ENCODE measurements around the gene CYP2D6.
"Not testable (repeated sequence)": the region's sequence is repeated elsewhere in the genome, so short reads cannot be mapped to it uniquely, and the experiment has no call there.

CYP2D6 gene

DNA sequence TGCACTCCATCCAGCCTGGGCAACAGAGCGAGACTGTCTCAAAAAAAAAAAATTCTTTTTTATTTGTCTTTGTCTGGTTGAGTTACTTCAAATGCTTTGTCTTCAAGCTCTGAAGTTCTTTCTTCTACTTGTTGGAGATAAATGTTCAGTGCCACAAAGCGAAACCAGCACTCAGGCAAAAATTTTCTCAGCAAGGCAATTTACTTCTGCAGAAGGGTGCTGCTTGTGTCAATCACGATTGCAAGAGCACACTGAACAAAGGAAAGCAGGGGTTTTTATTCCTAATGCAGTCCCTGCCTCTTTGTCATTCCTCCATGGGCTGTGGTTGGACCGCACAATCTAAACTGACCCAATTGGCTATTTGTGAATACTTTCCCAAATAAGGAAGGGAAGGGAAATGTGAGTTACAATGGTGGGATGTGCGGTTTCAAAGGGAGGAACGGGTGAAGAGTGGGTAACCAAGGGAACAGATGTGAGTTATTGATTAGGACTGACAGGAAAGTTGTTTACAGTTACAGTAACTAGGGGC lies 26.2 kb downstream of the CYP2D6 start:
- DNase-seq (ENCODE audit: low spot score in 2 of 2); H3K27ac Mint-ChIP-seq; H3K4me3 Mint-ChIP-seq; H3K27me3 Mint-ChIP-seq; ATAC-seq (ENCODE audit: low read depth); H3K4me1 Mint-ChIP-seq: not testable (repeated sequence)
- Mint-ChIP-seq H3K36me3 (peaks cover 24% of the 10 kb centered on the region), H3K9me3 (peaks cover 11% of the 10 kb centered on the region)

DNA sequence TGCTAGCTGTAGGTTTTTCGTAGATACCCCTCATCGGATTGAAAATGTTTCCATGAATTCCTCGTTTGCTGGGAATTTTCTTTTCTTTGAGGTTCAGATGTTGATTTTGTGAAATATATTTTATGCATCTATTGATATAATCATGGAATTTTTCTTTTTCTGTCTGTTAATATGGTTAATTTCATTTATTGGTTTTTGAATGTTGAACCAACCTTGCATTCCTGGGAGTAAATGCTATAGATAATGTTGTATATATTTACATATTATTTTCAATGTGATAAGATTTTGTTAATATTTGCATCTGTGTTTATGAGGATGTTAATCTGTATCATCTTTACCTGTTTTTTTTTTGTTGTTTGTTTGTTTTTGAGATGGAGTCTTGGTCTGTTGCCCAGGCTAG lies 29.4 kb downstream of the CYP2D6 start:
- DNase-seq (ENCODE audit: low spot score in 2 of 2) (no peak), ATAC-seq (ENCODE audit: low read depth) (no peak)
- Mint-ChIP-seq H3K4me3 (no peak overlapping the region), H3K9me3 (peaks cover 12% of the 10 kb centered on the region), H3K27ac (no peak overlapping the region), H3K36me3 (peaks cover 30% of the 10 kb centered on the region), H3K27me3 (no peaks in the 10 kb centered on the region), H3K4me1 (no peaks in the 10 kb centered on the region)

DNA sequence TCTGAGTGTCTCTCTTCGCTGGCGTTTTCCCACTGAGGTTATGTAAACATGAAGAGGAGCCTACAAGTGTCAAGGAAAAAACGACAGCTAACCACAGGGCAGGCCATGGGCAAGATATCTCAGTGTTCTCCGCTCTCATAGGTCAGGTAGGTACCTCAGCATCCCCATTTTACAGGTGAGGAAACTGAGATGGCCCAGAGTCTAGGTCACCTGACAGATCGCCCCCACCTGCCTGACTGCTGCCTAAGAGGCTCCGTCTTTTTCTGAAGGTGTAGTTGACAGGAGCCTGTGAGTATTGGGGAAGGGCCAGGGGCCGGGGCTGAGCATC lies 39.2 kb downstream of the CYP2D6 start:
- peak overlapping the region; percentile 96 for H3K4me3 Mint-ChIP-seq
- peaks cover 3% of the 10 kb centered on the region for H3K36me3 Mint-ChIP-seq
- H3K27ac Mint-ChIP-seq = peak overlapping the region; percentile 95
- no peak for DNase-seq (ENCODE audit: low spot score in 2 of 2)
- no peak for ATAC-seq (ENCODE audit: low read depth)
- peaks cover 16% of the 10 kb centered on the region for H3K4me1 Mint-ChIP-seq
- no peaks in the 10 kb centered on the region for H3K27me3 Mint-ChIP-seq
- no peaks in the 10 kb centered on the region for H3K9me3 Mint-ChIP-seq

DNA sequence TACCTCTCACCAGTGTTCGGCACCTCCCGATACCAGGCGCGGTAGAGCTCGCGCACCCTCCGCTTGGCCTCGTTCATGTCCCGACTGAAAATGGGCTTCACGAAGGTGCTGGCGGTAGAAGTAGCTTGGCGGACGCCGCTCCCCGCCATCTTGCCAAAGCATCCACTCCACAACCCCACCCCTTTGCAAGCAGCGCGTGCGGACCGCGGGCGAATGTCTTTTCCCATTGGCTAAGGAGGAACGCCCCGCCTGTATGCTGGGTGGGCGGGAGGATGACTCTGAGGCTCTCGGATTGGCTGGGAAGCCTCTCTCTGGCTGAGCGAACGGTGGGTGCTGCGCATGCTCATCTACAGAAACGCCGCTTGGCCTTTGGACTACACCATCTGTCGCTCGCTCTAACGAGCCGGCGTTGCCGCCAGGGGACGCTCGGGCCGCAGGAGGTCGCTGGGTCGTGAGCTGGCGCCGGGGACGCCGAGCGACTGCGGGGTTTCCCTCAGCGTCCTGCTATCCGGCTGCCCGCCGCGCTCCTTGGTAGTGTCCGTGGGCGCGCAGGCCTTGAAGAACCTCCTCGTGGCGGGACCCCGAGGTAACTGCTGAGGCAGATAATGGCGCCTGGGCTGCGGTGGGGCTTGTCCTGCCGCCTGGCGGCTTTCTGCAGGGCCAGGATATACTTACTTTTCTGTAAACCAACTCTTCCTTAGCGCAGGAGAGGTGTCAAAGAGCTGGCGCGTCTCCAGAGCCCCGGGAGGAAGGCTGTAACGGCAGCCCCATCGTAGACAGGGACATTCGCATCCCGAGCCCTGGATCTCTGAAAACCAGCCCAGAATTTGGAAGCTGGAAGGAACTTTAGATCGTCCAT lies 39.8 kb downstream of the CYP2D6 start, which contains the start of gene NDUFA6:
Gene NDUFA6, minus strand, starts transcription at position 177 of the 859 bp plus-strand sequence. Its CDS starts 28 bp downstream, at position 149.
- H3K27me3 Mint-ChIP-seq = no peaks in the 10 kb centered on the region
- DNase-seq (ENCODE audit: low spot score in 2 of 2) (peak; percentile 96 to 97), ATAC-seq (ENCODE audit: low read depth) (peak; percentile 83)
- H3K4me1 Mint-ChIP-seq = peaks cover 16% of the 10 kb centered on the region
- H3K4me3 Mint-ChIP-seq = peak within 1 kb of the TSS; percentile 96
- peaks cover 4% of the 10 kb centered on the region for H3K36me3 Mint-ChIP-seq
- H3K9me3 Mint-ChIP-seq = no peaks in the 10 kb centered on the region
- H3K27ac Mint-ChIP-seq = peak within 1 kb of the TSS; percentile 95

DNA sequence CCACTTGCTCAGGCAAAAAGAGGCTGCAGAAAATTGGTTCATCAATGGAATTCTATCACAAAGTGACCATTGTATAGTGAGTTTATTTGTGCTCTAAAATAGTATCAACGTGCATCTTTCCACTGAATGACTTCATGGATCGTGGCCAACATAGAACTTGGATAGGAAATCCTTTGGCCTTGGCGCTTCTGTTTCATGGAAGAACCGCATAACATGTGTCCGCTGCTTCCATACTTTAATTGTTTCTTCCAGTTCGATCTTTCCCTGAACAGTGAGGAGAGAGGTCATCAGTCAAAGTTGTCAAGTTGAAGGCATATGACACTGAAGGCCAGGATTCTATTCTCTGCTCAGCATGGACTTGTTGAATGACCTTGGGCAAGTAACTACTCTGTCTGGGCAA lies 44.6 kb downstream of the CYP2D6 start:
- ATAC-seq (ENCODE audit: low read depth) (no peak), DNase-seq (ENCODE audit: low spot score in 2 of 2) (no peak)
- H3K36me3 Mint-ChIP-seq = peaks cover 18% of the 10 kb centered on the region
- no peaks in the 10 kb centered on the region for H3K9me3 Mint-ChIP-seq
- H3K4me3 Mint-ChIP-seq = no peak overlapping the region
- no peaks in the 10 kb centered on the region for H3K27me3 Mint-ChIP-seq
- H3K27ac Mint-ChIP-seq = no peak overlapping the region
- peaks cover 16% of the 10 kb centered on the region for H3K4me1 Mint-ChIP-seq

DNA sequence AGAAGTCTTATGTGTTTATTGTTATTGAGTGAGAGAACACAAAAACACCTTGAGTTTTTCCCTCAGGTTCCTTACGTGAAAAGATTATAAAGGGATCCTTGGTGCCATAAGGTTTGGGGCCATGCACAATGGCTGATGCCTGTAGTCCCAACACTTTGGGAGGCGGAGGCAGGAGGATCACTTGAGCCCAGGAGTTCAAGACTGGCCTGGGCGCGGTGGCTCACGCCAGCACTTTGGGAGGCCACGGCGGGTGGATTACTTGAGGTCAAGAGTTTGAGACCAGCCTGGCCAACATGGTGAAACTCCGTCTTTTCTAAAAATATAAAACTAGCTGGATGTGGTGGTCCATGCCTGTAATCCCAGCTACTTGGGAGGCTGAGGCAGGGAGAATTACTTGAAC lies 45.7 kb downstream of the CYP2D6 start:
- Mint-ChIP-seq H3K27me3 (no peaks in the 10 kb centered on the region), H3K36me3 (peaks cover 18% of the 10 kb centered on the region), H3K4me3 (no peak overlapping the region)

DNA sequence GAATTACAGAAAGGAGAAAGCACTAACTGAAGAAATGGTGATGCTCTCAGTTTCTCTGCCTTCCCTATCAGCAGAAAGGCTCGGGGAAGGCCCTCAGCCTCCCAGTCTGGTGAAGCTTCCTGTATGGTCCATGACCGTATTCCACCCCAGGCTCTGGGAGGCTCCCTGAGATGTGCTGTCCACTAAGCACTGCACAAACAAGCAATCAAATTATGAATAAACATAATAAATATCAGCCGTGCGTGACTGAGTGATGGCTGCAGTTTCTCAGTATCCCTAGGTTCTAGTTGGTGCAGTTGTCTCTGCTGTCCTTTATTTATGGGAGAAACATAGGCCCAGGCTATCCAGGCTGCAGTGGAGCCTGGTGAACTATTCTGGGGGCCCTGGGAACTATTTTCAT lies 47.5 kb downstream of the CYP2D6 start:
- no peak overlapping the region for H3K27ac Mint-ChIP-seq
- DNase-seq (ENCODE audit: low spot score in 2 of 2) (no peak), ATAC-seq (ENCODE audit: low read depth) (no peak)
- H3K36me3 Mint-ChIP-seq = peaks cover 18% of the 10 kb centered on the region
- H3K4me1 Mint-ChIP-seq = peaks cover 13% of the 10 kb centered on the region
- no peaks in the 10 kb centered on the region for H3K9me3 Mint-ChIP-seq
- H3K27me3 Mint-ChIP-seq = no peaks in the 10 kb centered on the region
- no peak overlapping the region for H3K4me3 Mint-ChIP-seq

More for the DNA sequence above, 45.7 kb downstream of the CYP2D6 start:
- ATAC-seq (ENCODE audit: low read depth) (no peak), DNase-seq (ENCODE audit: low spot score in 2 of 2) (no peak)
- Mint-ChIP-seq H3K4me1 (peaks cover 16% of the 10 kb centered on the region), H3K27ac (no peak overlapping the region), H3K9me3 (no peaks in the 10 kb centered on the region)

DNA sequence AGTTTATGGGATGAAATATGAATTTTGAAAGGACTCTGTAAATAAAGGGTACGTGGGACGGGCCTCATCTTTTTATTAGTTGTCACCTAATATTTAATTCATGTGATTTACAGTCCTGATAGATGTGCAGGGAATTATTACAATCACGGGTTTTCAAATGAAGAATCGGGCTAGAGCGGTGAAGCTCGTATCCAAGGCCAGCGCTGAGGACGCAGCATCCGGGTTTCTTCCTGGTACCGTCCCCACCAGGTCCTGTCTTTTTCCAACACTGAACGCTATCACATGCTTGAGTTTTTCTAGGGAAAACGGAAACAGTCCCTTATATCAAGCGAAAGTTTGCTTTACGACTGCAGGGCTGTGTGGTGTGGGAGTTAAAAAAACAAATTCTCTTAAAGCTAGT lies 50.3 kb downstream of the CYP2D6 start:
- Mint-ChIP-seq H3K27ac (peak overlapping the region; percentile 94), H3K4me1 (peaks cover 13% of the 10 kb centered on the region), H3K9me3 (no peaks in the 10 kb centered on the region), H3K36me3 (peaks cover 11% of the 10 kb centered on the region), H3K27me3 (no peaks in the 10 kb centered on the region), H3K4me3 (peak overlapping the region; percentile 92)
- no peak for DNase-seq (ENCODE audit: low spot score in 2 of 2)
- ATAC-seq (ENCODE audit: low read depth) = no peak

DNA sequence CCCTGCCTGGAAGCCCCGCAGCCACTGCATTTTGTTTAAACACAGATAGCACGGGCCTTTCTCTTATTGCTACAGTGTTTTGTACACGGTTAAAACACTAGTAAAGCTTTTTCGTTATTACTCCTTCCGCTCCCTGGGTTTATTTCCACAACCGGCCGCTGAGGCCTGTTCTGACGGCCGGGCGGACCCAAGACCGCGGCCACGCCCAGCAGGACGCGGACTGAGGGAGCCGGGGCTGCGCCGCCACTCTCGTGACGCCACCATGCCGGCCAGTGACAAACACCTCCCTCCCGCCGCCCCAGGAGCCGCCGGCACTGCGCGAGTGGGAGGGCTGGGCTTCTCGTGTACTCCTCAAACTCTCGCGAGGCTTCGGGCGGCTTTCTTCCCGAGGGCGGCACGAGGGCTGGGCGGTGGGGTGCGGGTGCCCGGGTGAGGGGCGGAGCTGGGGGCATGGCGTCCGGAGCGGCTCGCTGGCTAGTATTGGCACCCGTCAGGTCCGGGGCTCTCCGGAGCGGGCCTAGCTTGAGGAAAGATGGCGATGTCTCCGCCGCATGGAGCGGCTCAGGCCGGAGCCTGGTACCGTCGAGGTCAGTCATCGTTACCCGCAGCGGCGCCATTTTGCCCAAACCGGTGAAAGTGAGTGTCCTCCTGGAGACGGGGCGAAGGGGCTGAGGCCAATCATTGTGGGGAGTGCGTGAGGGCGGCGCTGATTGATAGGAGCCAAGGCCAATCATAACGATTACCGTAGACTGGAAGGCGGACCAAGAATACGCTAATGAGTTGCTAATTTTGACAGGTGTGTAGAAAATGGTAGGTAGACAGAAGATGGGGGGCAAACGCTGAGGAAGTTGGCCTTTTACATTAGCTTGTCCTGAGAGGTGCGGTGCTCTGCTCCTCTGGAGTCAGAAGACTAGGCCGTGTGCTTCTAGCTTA lies 51.0 kb downstream of the CYP2D6 start, which contains the start of gene SMDT1:
Gene SMDT1, plus strand, starts transcription at position 382 of the 933 bp plus-strand sequence. Its CDS starts 69 bp downstream, at position 451.
- Mint-ChIP-seq H3K4me3 (peak within 1 kb of the TSS; percentile 92), H3K4me1 (peaks cover 17% of the 10 kb centered on the region), H3K27me3 (no peaks in the 10 kb centered on the region), H3K27ac (peak within 1 kb of the TSS; percentile 94), H3K36me3 (peaks cover 9% of the 10 kb centered on the region), H3K9me3 (no peaks in the 10 kb centered on the region)
- peak; percentile 84 for ATAC-seq (ENCODE audit: low read depth)
- DNase-seq (ENCODE audit: low spot score in 2 of 2) = peak; percentile 98

DNA sequence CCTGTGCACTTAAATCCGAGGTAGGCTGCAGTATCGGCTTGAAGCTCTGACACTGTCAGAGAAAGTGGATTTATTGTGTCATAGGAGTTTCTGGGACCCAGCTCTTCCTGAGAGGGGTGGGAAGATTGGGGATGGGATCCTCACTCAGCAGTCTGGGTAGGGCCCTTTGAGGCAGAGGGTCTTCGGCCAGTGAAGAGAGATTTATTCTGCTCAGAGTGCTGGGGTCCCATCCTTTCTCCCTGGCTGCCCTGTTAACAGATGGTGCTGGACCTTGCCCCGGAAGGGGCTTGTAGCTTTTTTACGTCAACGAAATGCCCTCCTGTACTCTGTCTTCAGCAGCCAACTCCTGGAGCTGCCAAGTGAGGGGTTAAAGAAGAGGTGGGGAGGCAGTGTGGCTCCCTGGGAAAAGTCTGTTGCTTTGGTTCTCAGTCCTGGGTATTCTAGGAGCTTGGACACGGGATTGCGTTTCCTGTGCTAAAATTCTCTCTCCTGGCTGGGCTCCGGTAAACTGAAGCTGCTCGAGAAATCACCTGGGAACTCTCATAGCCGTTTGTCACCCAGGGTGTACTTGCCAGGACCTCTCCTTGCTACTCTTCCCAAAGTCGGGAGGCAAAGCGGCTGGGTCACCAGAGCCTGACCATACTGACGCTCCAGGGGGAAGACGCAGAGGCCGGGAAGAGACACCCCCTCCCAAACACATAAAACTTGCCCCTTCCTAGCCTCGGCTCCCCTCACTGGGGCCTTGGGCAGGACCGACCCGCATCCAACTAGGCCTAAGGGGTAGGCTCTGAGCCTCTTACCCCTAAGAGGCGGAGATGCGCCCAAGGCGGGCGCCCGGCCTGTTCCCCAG lies 51.9 kb downstream of the CYP2D6 start:
- Mint-ChIP-seq H3K27ac (peak overlapping the region; percentile 94), H3K4me3 (peak overlapping the region; percentile 92), H3K36me3 (peaks cover 8% of the 10 kb centered on the region), H3K4me1 (peaks cover 17% of the 10 kb centered on the region), H3K27me3 (no peaks in the 10 kb centered on the region), H3K9me3 (no peaks in the 10 kb centered on the region)
- ATAC-seq (ENCODE audit: low read depth) (no peak), DNase-seq (ENCODE audit: low spot score in 2 of 2) (no peak)

DNA sequence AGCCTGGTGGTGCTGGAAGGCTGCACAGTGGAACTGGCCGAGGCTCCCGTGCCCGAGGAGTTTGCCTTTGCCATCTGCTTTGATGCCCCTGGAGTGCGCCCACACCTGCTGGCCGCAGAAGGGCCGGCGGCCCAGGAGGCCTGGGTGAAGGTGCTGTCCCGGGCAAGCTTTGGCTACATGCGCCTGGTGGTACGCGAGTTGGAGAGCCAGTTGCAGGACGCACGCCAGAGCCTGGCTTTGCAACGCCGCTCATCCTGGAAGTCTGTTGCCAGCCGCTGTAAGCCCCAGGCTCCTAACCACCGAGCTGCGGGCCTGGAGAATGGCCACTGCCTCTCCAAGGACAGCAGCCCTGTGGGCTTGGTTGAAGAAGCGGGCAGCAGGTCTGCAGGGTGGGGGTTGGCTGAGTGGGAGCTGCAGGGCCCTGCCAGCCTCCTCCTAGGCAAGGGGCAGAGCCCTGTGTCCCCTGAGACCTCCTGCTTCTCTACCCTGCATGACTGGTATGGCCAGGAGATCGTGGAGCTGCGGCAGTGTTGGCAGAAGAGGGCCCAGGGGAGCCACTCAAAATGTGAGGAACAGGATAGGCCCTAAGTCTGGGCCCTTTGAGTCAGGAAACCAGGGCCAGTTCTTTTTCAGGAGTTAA lies 53.0 kb downstream of the CYP2D6 start:
- Mint-ChIP-seq H3K27ac (no peak overlapping the region), H3K9me3 (no peaks in the 10 kb centered on the region), H3K4me1 (peaks cover 20% of the 10 kb centered on the region), H3K4me3 (peak overlapping the region; percentile 29), H3K27me3 (no peaks in the 10 kb centered on the region), H3K36me3 (peaks cover 6% of the 10 kb centered on the region)
- ATAC-seq (ENCODE audit: low read depth) (no peak), DNase-seq (ENCODE audit: low spot score in 2 of 2) (no peak)

DNA sequence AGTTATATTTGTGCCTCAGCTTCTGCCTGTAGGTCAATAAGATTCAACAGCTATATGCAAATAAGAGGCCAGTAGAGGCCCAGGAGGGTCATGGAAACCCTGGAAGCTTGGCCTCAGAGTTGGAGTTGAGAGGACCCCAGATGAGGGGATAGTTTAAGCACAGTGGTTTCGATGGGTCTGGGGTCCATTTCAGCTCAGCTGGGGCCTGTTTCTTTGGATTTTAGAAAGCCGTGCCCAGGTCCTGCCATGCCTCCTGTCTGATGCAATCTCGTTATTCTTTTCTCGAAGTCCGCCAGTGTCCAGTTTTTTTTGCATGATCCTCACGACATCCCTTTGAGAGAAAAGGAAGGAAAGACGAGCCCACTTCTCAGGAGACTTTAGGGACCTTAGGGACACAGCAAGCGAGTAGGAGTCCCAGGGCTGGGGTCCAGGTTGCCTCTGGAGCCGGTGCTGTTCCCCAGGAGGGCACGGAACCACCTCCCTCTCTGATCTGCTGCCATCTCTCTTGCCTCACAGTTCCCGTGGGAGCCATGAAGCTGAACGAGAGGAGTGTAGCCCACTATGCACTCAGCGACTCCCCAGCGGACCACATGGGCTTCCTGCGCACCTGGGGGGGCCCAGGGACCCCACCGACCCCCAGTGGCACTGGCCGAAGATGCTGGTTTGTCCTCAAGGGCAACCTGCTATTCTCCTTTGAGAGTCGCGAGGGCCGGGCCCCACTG lies 53.7 kb downstream of the CYP2D6 start:
- Mint-ChIP-seq H3K9me3 (no peaks in the 10 kb centered on the region), H3K27ac (no peak overlapping the region), H3K4me3 (no peak overlapping the region), H3K36me3 (peaks cover 3% of the 10 kb centered on the region), H3K4me1 (peaks cover 17% of the 10 kb centered on the region), H3K27me3 (no peaks in the 10 kb centered on the region)
- DNase-seq (ENCODE audit: low spot score in 2 of 2) (no peak), ATAC-seq (ENCODE audit: low read depth) (no peak)

Data from memory B cell (primary cell).